ENCODE data around the gene DGKA.
A peak's percentile ranks its signal among the peaks of the same experiment; 100 is the strongest.
"Not testable (repeated sequence)": the region's sequence is repeated elsewhere in the genome, so short reads cannot be mapped to it uniquely, and the experiment has no call there.

The DGKA gene
- total RNA-seq: 0.88 to 16.2 (median 5.1) reads per million in 18 experiments

- DNase-seq: peak; percentile 49 to 67
These were observed at the start of gene DGKA for GRCh38 chr12:55930771-55931316. Gene DGKA (plus strand): TSS chr12:55931162. CDS start chr12:55936504, 5,342 bp downstream.

DNA sequence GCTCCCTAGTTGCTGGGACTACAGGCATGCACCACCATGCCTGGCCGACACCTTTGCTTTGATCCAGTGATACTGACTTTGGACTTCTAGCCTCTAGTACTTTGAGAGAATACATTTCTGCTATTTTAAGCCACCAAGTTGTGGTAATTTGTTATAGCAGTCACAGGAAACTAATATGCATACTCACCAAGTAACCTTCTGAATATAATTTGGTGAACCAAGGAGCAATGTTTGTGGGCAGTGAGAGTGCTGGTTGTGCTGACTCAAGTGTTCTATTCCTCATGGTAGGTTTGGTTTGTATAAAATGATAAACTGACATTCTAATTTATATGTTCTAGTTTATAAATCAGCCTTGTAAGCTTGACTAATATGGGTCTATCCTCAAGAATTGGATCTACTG, 45.8 kb upstream of the DGKA start:
- no peak for DNase-seq

DNA sequence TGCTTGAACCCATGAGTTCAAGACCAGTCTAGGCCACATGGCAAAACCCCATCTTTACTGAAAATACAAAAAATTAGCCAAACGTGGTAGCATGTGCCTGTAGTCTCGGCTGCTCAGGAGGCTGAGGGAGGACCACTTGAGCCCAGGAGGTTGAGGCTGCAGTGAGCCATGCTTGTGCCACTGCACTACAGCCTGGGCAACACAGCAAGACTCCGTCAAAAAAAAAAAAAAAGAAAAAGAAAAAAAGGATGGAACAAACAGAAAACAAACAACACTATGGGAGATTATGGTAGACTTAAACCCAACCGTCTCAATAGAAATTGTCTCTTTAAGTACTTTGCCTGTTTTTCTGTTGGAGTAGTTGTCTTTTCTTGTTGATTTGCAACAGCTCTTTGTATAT, 39.7 kb upstream of the DGKA start:
- DNase-seq: no peak

GRCh38 chr12:55893723-55894122, 37.2 kb upstream of the DGKA start:
- DNase-seq: no peak

GRCh38 chr12:55899082-55899481, 31.9 kb upstream of the DGKA start:
- peak in 1 of 2 donors; percentile 24 for DNase-seq

- DNase-seq: no peak
These were observed 29.0 kb upstream of the DGKA start for GRCh38 chr12:55901881-55902490.

GRCh38 chr12:55906056-55906455, 24.9 kb upstream of the DGKA start:
- no peak for DNase-seq

GRCh38 chr12:55908726-55909512, 22.0 kb upstream of the DGKA start:
- no peak for DNase-seq

DNA sequence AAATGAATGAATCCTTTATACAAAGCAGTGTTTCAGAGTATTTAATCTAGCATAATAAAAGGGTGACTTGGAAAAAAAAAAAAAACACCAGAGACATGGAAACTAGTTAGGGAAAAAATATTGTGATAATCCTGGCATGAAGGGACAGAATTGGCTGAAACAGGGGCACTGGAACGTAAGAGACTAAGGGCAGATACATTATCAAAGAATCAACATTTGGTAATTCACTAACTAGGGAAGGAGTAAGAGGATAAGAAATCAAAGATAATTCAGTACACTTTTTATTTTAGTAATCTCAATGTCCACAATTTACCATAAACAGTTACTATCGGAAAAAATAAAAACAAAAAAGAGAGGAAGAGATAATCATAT, 21.5 kb upstream of the DGKA start:
- no peak for DNase-seq

GRCh38 chr12:55912908-55913307, 18.1 kb upstream of the DGKA start:
- no peak for DNase-seq

DNA sequence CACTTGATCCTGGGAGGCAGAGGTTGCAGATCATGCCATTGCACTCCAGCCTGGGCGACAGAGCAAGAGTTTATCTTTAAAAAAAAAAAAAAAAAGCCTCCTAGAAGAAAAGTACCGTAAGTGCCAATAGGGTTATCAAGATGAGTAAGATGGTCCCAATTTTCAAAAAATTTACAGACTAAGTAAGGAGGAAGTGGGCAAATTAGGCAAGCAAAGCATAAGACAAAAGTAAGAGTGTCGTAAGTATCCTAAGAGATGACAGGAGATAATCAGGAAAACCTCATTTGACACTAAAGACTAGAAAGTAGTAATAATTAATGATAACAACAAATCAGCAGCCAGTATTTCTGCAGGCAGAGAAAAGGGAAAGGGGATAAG, 15.5 kb upstream of the DGKA start:
- DNase-seq: peak; percentile 42 to 72

GRCh38 chr12:55919032-55919431, 11.9 kb upstream of the DGKA start:
- peak in 1 of 2 donors; percentile 35 for DNase-seq

DNA sequence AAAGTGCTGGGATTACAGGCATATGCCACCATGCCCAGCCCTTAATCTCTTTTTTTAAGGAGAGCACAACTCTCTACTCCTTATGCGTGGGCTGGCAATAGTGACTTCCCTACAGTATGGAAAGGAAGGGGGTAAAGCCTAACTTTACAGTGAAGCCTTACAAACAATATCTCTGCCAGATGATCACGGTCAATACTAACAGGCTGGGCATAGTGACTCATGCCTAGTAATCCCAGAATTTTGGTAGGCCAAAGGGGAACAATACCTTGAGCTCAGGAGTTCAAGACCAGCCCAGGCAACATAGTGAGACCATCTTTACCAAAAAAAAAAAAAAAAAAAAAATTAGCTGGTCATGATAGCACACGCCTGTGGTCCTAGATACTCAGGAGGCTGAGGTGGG, 8.8 kb upstream of the DGKA start:
- no peak for DNase-seq

DNA sequence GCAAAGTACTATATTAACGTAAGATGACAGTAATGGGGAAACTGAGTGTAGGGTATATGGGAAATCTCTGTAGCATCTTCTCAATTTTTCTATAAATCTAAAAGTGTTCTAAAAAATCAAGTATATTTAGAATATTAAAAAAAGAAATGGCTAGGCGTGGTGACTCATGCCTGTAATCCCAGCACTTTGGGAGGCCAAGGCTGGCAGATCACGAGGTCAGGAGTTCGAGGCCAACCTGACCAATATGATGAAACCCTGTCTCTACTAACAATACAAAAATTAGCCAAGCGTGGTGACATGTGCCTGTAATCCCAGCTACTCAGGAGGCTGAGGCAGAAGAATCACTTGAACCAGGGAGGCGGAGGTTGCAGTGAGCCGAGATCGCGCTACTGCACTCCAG, 7.3 kb upstream of the DGKA start:
- DNase-seq: not testable (repeated sequence)

- no peak for DNase-seq
These were observed 5.6 kb upstream of the DGKA start for GRCh38 chr12:55925371-55925770.

GRCh38 chr12:55925870-55926737, 4.9 kb upstream of the DGKA start:
- DNase-seq: no peak

DNA sequence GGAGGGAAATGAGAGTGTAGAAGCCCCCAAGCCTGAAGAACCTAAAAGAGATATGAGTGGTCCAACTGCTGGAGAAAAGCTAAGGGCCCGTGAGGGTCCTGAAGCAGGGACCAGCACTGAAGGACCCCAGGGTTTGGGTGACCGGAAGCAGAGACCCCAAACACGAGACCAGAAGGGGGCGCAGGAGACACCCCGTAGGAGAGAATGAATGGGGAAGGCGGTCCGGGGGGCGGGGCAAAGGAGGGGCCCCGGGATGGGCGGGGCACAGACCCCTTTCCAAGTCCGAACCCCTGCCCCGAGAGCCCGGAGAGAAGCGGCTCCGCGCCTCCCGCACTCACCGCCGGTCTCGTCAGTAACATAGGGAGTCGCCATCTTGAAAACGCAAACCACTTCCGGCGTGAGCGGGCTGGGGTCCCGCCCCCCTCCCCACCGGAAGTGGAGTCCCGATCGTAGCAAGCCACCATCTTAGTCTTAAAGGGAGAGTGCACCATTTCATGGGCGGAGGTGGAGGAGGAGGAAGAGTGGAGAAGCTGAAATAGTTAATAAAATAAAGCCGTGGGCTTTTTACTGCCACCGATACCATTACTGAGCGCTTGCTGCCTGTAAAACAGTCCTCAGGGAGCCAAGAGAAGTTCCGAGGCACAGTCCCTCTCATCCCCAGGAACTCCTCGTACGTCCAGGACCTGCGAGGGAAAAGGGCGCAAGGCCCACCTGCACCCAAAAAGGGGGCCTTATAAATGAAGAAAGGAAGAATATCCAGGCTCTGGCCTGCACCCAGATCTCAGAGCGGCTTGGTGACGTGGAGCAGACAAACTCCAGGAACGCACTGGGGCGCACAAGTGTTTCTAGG, 4.0 kb upstream of the DGKA start:
- DNase-seq: peak; percentile 88 to 89

GRCh38 chr12:55927588-55928502, 3.1 kb upstream of the DGKA start, which contains the start of gene PYM1:
Gene PYM1 (minus strand): TSS chr12:55927894. CDS start chr12:55927761, 133 bp downstream.
- DNase-seq: peak; percentile 95

GRCh38 chr12:55929306-55929791, 1.6 kb upstream of the DGKA start:
- no peak for DNase-seq

- DNase-seq: no peak
These were observed 386 bp downstream of the DGKA start for GRCh38 chr12:55931317-55931779.
